GM21529 (cell line): ENCODE measurements around the gene CLASP2.

Experiments used
- ATAC-seq: cut with Tn5 transposase; IDR thresholded peaks from one replicate; pipeline ENCODE4 v1.9.1; 2021; ENCODE audit not compliant: unreplicated experiment

Gene CLASP2

GRCh38 chr3:33547101-33547500, 171.0 kb downstream of the CLASP2 start:
- ATAC-seq: no peak

GRCh38 chr3:33544126-33544525, 173.9 kb downstream of the CLASP2 start:
- no peak for ATAC-seq

- ATAC-seq: no peak
Measured at GRCh38 chr3:33543601-33544000, 174.5 kb downstream of the CLASP2 start.

- ATAC-seq: peak; percentile 52
Measured at GRCh38 chr3:33541918-33542317, 176.1 kb downstream of the CLASP2 start.

GRCh38 chr3:33538678-33539339, 179.2 kb downstream of the CLASP2 start:
- ATAC-seq: no peak

- ATAC-seq: no peak
Measured at GRCh38 chr3:33537133-33537532, 180.9 kb downstream of the CLASP2 start.

GRCh38 chr3:33526787-33527186, 191.3 kb downstream of the CLASP2 start:
- no peak for ATAC-seq

GRCh38 chr3:33525232-33525631, 192.8 kb downstream of the CLASP2 start:
- ATAC-seq: no peak

- no peak for ATAC-seq
Measured at GRCh38 chr3:33523093-33523667, 194.9 kb downstream of the CLASP2 start.

- no peak for ATAC-seq
Measured at GRCh38 chr3:33521736-33522135, 196.3 kb downstream of the CLASP2 start.

- ATAC-seq: no peak
Measured at GRCh38 chr3:33513262-33513863, 204.7 kb downstream of the CLASP2 start.

- no peak for ATAC-seq
Measured at GRCh38 chr3:33505027-33505426, 213.0 kb downstream of the CLASP2 start.

- ATAC-seq: no peak
Measured at GRCh38 chr3:33496449-33496848, 221.6 kb downstream of the CLASP2 start.

- no peak for ATAC-seq
Measured at GRCh38 chr3:33491721-33492120, 226.3 kb downstream of the CLASP2 start.

- no peak for ATAC-seq
Measured at GRCh38 chr3:33490641-33491241, 227.3 kb downstream of the CLASP2 start.

- no peak for ATAC-seq
Measured at GRCh38 chr3:33488683-33489082, 229.4 kb downstream of the CLASP2 start.

GRCh38 chr3:33488246-33488645, 229.8 kb downstream of the CLASP2 start:
- ATAC-seq: no peak

- ATAC-seq: no peak
Measured at GRCh38 chr3:33482111-33482521, 235.9 kb downstream of the CLASP2 start.

GRCh38 chr3:33474896-33475295, 243.2 kb downstream of the CLASP2 start:
- no peak for ATAC-seq

GRCh38 chr3:33473813-33474212, 244.2 kb downstream of the CLASP2 start:
- no peak for ATAC-seq

- ATAC-seq: no peak
Measured at GRCh38 chr3:33467786-33468185, 250.3 kb downstream of the CLASP2 start.

GRCh38 chr3:33461097-33461496, 257.0 kb downstream of the CLASP2 start:
- ATAC-seq: no peak
